ENCODE results near the gene SHKBP1. TPM values are rescaled to one million over a fixed set of nuclear protein-coding genes. Genes with fewer than 3 reads are reported as not detected.
A peak's percentile ranks its signal among the peaks of the same experiment; 100 is the strongest.
"Not testable (repeated sequence)": the region's sequence is repeated elsewhere in the genome, so short reads cannot be mapped to it uniquely, and the experiment has no call there.

Gene SHKBP1
- total and polyA plus RNA-seq, 2 experiments from 2014 or later: 63.6 to 83.4 TPM

- no peaks in the 10 kb centered on the region for H3K4me1 ChIP-seq (ENCODE audit: low read depth)
- no peak overlapping the region for H3K27ac ChIP-seq
- no peaks in the 10 kb centered on the region for H3K9me3 ChIP-seq (ENCODE audit: low read depth)
- H3K36me3 ChIP-seq: no peaks in the 10 kb centered on the region
- no peak for DNase-seq (ENCODE audit: low read depth in 1 of 2, low spot score in 1 of 2)
- no peak for TF ChIP-seq CTCF (IDR thresholded peaks at IDR 0.05; ENCODE audit: low read depth, low read length)
- H3K27me3 ChIP-seq: peaks cover 79% of the 10 kb centered on the region
- H3K4me3 ChIP-seq: no peak overlapping the region
Observed at GRCh38 chr19:40560092-40560507, 16.6 kb upstream of the SHKBP1 start.

GRCh38 chr19:40561947-40562346 is 14.7 kb upstream of the SHKBP1 start:
- Histone ChIP-seq H3K4me1 (ENCODE audit: low read depth) (no peaks in the 10 kb centered on the region), H3K9me3 (ENCODE audit: low read depth) (no peaks in the 10 kb centered on the region), H3K27ac (no peak overlapping the region), H3K27me3 (peaks cover 80% of the 10 kb centered on the region), H3K4me3 (no peak overlapping the region), H3K36me3 (no peaks in the 10 kb centered on the region)
- no peak for DNase-seq (ENCODE audit: low read depth in 1 of 2, low spot score in 1 of 2)
- no peak for TF ChIP-seq CTCF (IDR thresholded peaks at IDR 0.05; ENCODE audit: low read depth, low read length)

GRCh38 chr19:40564535-40564934 is 12.1 kb upstream of the SHKBP1 start:
- not testable (repeated sequence) for H3K36me3 ChIP-seq; H3K4me3 ChIP-seq; H3K4me1 ChIP-seq (ENCODE audit: low read depth); H3K27ac ChIP-seq; H3K9me3 ChIP-seq (ENCODE audit: low read depth); DNase-seq (ENCODE audit: low read depth in 1 of 2, low spot score in 1 of 2)
- H3K27me3 ChIP-seq: peaks cover 90% of the 10 kb centered on the region

- no peak for TF ChIP-seq CTCF (IDR thresholded peaks at IDR 0.05; ENCODE audit: low read depth, low read length)
- H3K4me1 ChIP-seq (ENCODE audit: low read depth): no peaks in the 10 kb centered on the region
- no peak overlapping the region for H3K4me3 ChIP-seq
- no peaks in the 10 kb centered on the region for H3K36me3 ChIP-seq
- DNase-seq (ENCODE audit: low read depth in 1 of 2, low spot score in 1 of 2): no peak
- peaks cover 90% of the 10 kb centered on the region for H3K27me3 ChIP-seq
- no peak overlapping the region for H3K27ac ChIP-seq
- no peaks in the 10 kb centered on the region for H3K9me3 ChIP-seq (ENCODE audit: low read depth)
Observed at GRCh38 chr19:40565355-40565754, 11.3 kb upstream of the SHKBP1 start.

- Histone ChIP-seq H3K36me3 (no peaks in the 10 kb centered on the region), H3K27ac (no peak overlapping the region), H3K9me3 (ENCODE audit: low read depth) (no peaks in the 10 kb centered on the region), H3K4me1 (ENCODE audit: low read depth) (no peaks in the 10 kb centered on the region), H3K4me3 (no peak overlapping the region), H3K27me3 (peaks cover 83% of the 10 kb centered on the region)
- TF ChIP-seq CTCF (IDR thresholded peaks at IDR 0.05; ENCODE audit: low read depth, low read length): no peak
- no peak for DNase-seq (ENCODE audit: low read depth in 1 of 2, low spot score in 1 of 2)
Observed at GRCh38 chr19:40565910-40566495, 10.7 kb upstream of the SHKBP1 start.

- Histone ChIP-seq H3K27ac (no peak overlapping the region), H3K9me3 (ENCODE audit: low read depth) (no peaks in the 10 kb centered on the region), H3K36me3 (no peaks in the 10 kb centered on the region), H3K4me1 (ENCODE audit: low read depth) (no peaks in the 10 kb centered on the region), H3K4me3 (peak overlapping the region; percentile 16), H3K27me3 (peaks cover 75% of the 10 kb centered on the region)
- DNase-seq (ENCODE audit: low read depth in 1 of 2, low spot score in 1 of 2): no peak
- no peak for TF ChIP-seq CTCF (IDR thresholded peaks at IDR 0.05; ENCODE audit: low read depth, low read length)
Observed at GRCh38 chr19:40567040-40567749, 9.5 kb upstream of the SHKBP1 start.

Data from cardiac muscle cell (in vitro differentiated cells and primary cell).